NCI-H524 (cell line): ENCODE data around the gene ZSWIM6.
A peak's percentile ranks its signal among the peaks of the same experiment; 100 is the strongest.

Experiments
- DNase-seq, 2 experiments: peaks; one replicate each; lab custom pipeline; 2025; lab: John Stamatoyannopoulos, UW

Gene ZSWIM6

DNA sequence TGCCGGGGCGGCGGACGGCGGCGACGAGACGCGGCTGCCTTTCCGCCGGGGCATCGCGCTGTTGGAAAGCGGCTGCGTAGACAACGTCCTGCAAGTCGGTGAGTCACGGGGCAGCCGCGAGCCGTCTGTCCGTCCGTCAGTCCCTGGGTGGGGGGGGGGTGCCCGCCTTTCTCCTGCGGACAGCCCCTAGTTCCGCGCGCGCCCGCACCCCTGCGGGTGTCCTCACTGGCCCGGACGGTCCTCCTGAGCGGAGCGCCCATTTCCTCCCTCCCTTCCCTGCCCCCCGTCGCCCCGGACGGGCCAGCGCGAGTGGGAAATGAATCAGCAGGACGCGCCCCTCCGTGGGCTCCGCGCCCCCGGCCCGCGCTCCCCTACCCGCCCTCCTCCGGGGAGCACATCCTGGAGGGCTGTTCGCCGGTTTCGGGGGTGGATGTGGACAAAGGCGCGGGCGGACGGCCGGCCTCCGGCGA is 828 bp downstream of the ZSWIM6 start:
- DNase-seq = peak in 1 of 2 experiments; percentile 26

DNA sequence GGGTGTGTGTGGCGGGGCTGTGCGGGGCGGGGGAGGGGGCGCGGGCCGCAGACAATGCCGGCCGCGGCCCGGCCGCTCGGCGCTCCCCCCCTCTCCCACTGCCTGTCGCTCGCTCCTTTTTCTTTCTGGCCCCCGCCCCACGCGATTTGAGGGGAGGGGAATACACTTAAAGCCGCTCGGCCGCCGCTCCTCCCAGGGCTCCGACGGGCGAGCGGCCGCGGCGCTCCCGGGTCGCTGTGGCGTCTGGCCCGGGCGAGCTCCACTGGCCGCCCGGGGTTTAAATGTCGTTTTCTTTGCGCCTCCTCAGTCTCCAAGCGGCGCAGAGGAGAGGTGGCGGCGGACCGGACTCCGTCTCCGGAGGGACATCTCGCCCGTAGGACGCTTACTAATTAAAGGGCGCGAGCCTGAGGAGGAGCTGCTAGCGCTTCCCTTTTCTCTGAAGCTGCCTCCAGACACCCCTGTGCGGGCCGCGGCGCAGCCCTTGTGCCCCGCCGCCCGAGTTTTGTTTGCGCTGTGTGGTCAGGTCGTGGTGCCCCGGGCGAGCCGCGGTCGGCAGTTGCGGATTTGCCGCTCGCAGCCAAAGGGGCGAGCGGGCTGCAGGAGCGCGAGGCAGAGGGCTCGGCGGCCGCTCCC is 1.4 kb downstream of the ZSWIM6 start:
- peak; percentile 7 to 41 for DNase-seq

DNA sequence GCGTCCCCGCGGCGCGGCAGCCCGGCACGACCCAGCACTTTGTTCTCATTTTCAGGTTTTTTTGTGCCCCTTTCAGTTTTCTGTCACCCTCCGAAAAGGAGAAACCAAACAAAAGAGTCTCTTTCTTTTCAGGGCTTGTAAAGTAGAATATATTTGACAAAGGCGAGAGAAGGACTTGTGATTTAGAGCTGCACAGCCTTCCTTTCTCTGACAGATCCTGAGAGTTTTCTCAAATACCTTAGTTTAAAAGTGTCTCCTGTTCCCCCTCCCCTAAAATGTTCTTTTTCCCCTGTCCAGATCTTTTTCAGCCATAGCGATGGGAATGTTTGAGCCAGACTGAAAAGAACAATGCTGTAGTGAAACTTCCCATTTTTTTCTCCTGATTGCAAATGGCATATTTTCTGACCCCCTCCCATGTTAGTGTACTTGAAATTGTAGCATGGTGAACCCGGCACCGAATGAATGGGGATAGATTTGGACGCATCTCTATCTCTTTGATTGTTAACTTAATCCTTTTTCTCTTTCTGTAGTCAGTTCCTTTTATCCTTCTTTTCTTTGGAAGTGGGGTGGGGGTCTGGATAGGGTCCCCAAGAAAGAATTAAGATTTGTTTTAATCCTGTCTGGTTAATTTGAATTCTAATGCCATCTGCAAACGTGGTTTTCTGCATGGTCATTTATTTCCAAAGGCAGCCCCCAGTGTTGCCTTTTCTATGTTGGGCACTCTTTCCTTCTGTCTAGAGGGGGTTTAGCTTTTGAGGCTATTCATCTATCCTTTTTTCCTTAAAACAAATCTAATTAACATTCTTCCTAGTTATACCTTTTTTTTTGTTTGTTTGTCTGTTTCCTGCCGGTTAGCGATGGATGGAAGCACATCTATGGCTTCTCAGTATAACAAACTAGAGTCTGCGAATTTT is 2.2 kb downstream of the ZSWIM6 start:
- no peak for DNase-seq

DNA sequence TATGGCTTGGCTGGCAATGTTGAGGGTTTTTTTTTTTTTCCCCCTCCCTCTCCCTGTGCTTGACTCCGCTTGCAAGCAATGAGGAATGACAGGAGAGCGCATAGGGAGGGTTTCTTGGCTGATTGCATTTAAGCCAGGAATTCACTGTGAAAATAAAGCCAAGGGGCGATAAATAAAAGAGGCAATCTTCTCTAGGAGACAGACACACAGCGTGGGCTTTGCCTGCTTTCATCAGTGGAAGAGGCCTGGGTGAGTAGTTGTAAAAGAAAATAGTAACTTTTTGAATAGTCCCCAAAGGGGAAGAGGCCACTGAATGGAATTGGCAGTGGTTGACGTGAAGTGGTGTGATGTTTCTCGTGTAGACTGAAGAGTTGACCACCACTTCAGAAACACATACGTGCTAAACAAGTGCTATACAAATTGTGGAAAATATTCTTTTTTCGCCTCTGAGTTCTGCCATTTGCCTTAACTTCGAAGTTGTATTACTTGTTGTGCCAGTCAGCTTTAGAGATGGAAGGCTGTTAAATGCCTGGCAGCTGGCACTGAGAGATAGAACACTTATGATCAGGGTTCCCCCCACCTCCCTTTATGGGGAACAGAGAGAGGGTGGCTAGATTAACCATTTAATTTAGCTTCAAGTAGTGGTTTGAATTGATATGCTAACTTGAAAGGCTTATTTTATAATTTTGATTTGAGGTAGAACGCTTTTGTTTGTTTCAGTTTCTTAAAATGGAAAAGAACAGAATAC is 3.0 kb downstream of the ZSWIM6 start:
- peak in 1 of 2 experiments; percentile 32 for DNase-seq

DNA sequence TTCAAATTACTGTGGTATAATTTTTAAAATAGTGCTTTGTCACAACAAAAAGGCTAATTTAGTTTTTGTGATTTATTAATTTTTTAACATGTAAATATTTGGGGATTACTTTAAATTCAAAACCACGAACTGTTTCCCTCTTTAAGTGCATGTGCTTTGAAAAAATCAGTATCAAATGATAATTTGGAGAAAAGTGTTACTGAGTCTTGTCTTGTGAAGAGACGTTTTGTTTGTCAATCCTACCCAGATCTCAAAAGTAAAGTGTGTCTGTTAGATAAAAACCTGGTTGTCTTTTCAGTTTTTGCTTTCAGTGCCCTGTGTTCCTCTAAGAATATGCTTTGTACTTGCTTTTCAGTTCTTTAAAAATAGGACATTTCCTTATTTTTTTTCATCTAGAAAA is 7.7 kb downstream of the ZSWIM6 start:
- no peak for DNase-seq

DNA sequence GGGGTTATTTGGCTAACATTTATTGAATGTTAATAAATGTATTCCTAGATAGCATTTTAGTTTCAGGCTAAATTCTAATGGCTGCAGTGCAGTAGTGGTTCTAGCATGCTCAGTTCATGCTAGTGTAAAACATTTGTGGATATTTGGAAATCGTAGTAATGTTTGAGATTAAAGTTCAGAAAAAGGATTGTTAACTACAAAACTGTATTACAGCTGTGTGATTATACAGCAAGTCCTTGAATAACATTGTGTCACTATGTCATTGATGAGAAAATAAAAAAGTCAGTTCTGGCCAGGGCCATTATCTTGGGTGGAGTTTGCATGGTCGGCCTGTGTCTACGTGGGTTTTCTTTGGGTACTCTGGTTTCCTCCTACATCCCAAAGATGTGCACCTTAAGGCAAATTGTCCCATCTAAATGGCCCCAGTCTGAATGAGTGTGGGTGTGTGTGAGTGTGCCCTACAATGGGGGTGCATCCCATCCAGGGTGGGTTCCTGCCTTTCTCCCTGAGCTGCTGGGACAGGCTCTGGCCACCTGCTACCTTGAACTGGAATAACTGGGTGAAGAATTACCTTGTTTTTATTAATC is 8.8 kb downstream of the ZSWIM6 start:
- DNase-seq = no peak

DNA sequence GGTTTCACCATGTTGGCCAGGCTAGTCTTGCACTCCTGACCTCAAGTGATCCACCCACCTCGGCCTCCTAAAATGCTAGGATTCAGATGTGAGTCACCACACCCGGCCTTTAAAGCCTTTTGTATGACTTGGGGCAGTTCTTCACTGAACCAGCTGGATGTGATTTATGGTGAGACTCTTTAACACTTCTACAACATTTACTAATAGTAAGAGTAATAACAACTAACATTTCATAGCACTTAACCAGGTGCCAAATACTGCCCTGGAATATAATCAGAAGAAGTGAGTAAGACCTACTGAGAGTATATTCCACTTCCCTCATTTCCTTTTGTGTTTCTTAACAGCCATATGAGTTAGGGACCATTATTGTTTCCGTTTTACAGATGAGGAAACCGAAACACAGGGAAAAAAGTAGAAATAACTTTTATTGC is 10.0 kb downstream of the ZSWIM6 start:
- DNase-seq = no peak

DNA sequence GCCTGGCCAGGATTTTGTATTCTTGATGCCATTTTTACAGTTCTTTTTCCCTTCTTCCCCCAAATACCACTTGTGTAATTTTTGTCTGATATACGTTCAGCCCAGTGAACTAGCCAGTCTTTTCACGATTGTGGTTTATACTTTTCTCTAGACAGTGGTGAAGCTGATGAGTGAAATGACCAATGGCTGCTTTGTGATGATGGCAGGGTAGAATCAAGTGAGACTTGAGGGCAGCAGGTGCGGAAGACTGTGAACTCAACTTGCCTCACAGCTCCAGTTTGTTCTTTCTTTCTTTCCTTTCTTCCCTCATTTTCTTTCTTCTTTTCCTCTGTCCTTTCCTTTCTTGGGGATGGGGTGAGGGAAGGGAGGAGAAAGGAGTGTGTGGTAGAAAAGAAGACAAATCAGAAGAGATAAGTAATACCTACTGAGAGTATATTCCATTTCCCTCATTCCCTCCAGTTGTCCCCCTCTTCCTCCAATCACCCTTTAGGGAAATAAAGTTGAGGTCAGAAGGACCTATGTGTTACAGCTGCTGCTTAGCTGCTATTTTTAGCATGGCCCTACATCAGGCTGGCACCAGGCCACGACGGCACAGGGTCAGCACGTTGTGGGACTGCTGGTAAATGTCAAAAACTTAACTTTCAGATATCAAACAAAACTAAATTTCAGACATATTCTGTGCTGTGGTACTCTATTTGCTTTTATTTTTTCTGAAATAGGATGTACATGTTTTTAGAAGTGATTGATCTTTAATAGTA is 12.3 kb downstream of the ZSWIM6 start:
- no peak for DNase-seq

DNA sequence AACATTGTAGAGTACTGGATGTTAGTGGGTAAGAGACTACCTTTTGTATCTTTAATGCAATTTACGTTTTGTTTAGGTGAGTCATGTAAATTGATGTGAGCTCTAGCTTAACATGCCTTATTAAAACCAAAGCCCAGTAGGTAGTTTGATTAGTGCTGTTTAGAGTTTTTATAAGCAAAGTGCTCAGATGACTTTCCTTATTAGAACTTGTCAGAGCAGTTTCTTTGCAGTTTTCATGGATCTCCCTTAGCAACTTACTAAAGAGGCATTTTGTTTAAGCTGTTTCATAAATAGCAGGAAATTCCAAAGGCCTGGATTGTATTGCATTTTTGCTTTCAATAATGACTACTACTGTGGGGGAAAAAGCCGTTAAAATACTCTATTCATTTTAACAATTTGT is 14.5 kb downstream of the ZSWIM6 start:
- DNase-seq = no peak

DNA sequence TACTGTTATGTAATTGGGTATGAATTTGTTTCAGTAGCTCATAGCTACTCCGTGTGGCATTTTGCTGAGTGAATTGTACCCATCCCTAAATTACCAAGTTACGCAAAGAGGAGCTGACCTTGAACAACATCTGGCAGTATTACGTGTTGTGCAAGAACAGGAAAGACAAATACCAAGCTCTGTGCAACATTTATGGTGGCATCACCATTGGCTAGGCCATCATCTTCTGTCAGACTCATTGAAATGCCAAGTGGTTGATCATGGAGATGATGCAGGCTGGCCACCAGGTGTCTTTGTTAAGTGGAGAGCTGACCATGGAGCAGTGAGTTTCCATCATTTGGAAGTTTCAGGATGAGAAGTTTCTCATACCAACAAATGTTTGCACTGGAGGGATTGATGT is 15.0 kb downstream of the ZSWIM6 start:
- DNase-seq = no peak

DNA sequence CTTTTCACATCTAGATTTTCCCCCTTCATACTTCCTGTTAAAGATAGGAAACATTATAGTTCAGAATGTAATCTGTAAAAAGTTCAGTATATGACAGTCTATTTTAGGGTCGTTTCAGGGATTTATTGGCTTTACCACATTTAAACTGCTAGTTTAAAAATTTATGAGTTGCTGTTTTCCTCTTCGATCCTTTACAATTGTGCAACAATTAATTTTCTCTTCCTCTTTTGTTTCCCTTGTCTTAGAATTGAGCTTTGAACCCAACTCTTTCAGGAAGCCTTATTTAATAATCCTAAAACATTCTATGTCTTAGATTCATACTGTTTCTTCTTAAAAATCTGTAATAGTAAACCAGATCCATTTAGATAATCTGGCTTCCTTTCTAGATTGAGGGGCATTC is 16.4 kb downstream of the ZSWIM6 start:
- DNase-seq = no peak

DNA sequence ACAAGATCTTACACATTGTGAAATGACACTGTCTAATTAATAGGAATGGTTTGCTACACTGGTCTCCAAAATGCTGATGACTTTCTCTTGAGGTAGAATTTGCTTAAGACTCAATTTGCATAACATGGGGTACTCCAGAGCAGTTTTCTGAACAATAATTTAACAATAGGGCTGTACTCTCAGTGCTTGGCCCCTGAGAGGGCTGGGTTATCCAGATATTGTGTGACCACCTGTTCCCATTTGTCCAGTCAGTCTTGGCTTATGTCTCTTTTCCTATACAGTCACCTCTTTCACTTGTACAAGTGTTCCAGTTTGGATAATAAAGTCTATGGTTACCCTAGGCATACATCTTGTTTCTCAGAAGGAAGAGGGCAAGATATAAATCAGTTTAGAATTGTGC is 17.9 kb downstream of the ZSWIM6 start:
- DNase-seq = no peak

DNA sequence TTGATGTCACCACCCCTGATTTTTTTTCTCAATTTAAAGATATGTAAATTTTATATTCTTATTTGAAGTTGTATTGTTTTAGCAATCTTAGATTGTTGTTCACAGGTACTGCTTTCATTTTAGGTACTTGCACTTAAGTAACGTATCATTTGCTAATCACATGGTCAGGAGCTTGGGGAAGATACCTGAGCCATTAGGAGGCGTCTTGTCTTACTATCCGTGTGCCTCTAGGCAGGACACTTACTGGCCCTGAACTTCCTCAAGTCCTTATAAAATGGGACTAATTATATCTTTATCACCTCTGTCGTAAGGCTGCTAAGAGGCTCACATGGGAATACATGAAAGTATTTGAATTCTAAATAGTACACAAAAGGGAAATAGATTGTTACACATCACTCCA is 18.5 kb downstream of the ZSWIM6 start:
- DNase-seq = no peak

DNA sequence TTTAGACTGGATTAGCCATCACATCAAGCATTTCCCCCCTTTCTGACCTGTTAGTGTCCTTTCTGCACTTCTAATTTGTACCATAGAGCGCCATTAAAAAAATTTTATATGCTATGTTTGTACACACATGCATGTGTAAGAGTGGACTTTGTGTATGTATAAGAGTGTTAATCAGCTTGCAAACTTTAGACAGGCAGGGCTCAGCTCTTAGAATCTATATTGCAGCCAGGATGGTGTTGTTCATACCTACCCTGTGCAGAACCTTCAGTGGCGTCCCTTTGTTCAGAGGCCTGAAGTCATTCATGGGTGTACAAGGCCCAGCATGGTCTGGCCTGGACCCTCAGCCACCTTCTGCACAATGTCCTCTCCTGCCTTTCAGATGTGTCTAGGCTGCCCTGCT is 19.7 kb downstream of the ZSWIM6 start:
- no peak for DNase-seq

DNA sequence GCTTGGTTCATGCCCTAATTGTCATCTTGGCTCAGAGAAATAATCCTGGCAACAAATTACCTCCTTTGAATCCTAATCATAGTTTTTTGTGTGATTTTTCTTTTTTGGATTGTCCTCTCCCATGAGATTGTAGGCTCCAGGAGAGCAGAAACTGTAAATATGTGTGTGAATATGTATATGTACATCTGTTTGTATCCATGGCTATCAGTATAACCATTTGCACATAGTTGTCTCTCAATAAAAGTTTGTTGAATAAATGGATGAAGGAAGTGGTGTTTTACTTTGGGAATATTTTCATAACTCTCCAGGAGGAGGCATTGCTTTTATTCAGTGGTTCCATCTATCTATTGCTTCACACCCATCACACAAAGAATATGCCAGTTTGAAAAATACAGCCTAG is 20.1 kb downstream of the ZSWIM6 start:
- no peak for DNase-seq

DNA sequence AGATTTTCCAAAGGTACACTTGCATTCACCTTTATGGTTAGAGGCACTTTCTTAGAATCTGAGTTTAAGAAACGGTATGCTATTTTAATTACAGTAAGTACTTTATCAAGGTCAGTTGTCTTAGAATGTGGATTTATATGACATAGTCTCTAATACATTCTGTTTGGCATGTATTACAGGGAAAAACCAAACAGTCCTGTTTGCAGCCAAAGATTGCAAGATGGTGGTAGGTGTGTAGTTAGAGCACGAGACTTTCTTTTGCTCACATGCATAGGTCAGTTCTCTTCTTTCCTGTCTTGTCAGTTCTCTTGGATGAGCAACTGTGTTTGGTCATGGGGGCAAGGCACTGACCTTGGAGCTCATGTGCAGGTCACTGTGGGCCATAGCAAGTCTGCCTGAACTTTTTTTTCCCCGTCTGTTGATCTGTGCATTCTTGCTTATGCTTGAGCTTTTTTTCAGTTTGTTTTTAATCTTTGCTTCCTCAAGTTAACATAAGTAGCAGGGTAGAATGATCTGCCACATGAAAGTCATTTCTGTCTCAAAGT is 20.6 kb downstream of the ZSWIM6 start:
- DNase-seq = no peak

DNA sequence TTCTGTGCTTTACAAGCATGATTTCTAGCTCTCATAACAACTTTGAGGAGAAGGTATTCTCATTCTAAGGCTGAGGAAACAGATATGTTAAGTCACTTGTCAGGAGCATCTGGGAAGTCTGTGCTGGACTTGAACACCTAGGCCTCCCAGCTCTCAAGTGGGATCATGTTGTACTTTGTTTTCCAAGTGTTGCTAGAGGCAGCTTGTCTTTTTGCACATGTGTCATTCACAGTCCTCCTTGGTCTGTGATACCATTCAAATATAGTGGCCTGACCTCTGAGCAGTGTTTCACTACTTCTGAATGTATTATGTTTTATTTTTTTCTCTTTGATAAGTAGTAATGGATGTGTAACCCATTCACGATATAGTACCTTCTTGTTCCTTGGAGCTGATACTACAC is 21.2 kb downstream of the ZSWIM6 start:
- no peak for DNase-seq

DNA sequence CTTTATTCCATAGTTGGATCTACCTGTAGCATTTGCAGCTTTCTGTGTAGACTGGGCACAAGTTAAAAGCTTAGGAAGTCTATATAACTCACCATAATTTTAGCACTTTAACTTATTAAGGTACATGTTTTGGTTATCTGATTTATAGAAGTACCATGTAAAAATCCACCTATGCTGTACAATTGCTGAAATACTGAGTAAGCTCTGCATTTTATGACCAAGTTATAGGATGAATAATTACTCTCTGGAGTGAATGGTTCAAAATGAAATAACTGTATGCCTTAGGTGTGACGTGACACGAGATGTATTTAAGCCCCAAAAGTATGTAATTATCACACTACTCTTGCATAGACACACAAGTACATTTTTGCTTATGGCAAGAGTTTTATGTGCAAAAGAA is 22.1 kb downstream of the ZSWIM6 start:
- no peak for DNase-seq

DNA sequence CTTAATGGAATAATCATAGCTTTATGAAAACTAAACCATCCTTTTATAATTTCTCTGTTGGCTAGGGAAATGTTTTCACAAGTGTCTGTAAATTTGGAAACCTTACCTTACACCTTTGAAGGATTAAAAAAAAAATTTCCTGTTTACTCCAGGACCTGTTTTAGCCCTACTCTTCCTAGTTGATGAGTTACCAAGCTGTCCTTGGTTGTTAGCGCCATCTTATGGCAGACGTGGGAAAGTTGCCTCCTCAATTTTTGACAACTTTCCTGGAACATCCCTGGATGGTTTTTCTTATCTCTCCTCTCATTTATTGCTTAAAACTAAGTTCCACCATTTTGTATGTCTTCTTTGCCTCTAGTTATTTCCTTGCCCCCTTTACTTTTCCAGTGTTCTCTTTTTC is 25.7 kb downstream of the ZSWIM6 start:
- DNase-seq = peak in 1 of 2 experiments; percentile 2

DNA sequence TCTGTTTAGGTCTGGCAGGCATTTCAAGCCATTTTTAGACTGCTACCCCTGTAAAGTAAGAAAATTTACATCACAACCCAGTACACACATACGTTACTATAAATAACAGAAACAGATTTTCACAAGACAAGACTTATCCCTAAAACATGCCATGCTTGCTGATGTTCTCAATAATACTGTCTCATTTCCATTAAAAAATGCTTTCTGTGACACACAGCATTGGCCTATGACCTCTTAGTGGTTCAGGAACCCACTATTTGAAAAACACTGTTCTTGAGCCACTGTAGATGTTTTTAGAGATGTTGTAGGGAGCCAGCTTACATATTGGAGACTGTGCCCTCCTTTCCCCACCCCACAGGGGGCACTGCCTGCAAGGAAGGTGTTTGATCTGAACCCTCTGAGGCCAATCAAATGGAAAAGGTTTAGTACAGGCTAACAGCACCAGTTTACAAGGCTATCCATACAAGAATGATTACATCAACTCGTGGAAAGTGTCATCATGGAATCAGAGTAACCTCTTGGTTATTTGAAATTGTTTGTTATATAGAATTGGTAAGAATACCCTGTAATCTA is 30.8 kb downstream of the ZSWIM6 start:
- DNase-seq = peak in 1 of 2 experiments; percentile 12
